MM.1S (cell line): ENCODE data around the gene CREB3L2.

Experiments used
- DNase-seq: peaks from one replicate; pipeline ENCODE4 v3.0.0-alpha.2; 2015
- H2AFZ ChIP-seq: fragments of 300-600 bp; sonication (generic); 2 replicates; pipeline ENCODE4 v1.6.0; 2016; ENCODE audit warnings: antibody characterized with exemption, low read length
- H3F3A ChIP-seq: fragments of 300-600 bp; sonication (generic); 2 replicates; pipeline ENCODE4 v1.6.1; 2016; ENCODE audit warnings: mild to moderate bottlenecking, antibody characterized with exemption, low read length, moderate library complexity, mixed read lengths; ENCODE audit not compliant: insufficient read depth
- H3K27ac ChIP-seq: fragments of 300-600 bp; sonication (generic); 2 replicates; pipeline ENCODE4 v1.5.1; 2016; ENCODE audit warnings: mild to moderate bottlenecking, low read length
- H3K27me3 ChIP-seq: fragments of 300-600 bp; sonication (generic); replicated peaks from 2 replicates; pipeline ENCODE4 v1.6.0; 2016; ENCODE audit warnings: low read length; ENCODE audit not compliant: insufficient read depth
- H3K36me3 ChIP-seq: fragments of 300-600 bp; sonication (generic); replicated peaks from 2 replicates; pipeline ENCODE4 v1.6.1; 2016; ENCODE audit warnings: mild to moderate bottlenecking, low read length, mixed read lengths; ENCODE audit not compliant: insufficient read depth
- H3K4me1 ChIP-seq: fragments of 300-600 bp; sonication (generic); 2 replicates; pipeline ENCODE4 v1.6.1; 2016; ENCODE audit warnings: low read length, mixed read lengths
- H3K4me2 ChIP-seq: fragments of 300-600 bp; sonication (generic); 2 replicates; pipeline ENCODE4 v1.6.0; 2016; ENCODE audit warnings: low read depth, low read length
- H3K4me3 ChIP-seq: fragments of 300-600 bp; sonication (generic); 2 replicates; pipeline ENCODE4 v1.5.1; 2016; ENCODE audit warnings: low read length, mixed read lengths
- H3K79me2 ChIP-seq: fragments of 300-600 bp; sonication (generic); 2 replicates; pipeline ENCODE4 v1.6.1; 2016; ENCODE audit warnings: mixed run types, low read length, mixed read lengths
- H3K9ac ChIP-seq: fragments of 300-600 bp; sonication (generic); 2 replicates; pipeline ENCODE4 v1.6.1; 2016; ENCODE audit warnings: low read length, mixed read lengths
- H3K9me2 ChIP-seq: fragments of 300-600 bp; sonication (generic); replicated peaks from 2 replicates; pipeline ENCODE4 v1.6.1; 2016; ENCODE audit warnings: mild to moderate bottlenecking, low read length, mixed read lengths; ENCODE audit not compliant: insufficient read depth
- H3K9me3 ChIP-seq: fragments of 300-600 bp; sonication (generic); replicated peaks from 2 replicates; pipeline ENCODE4 v1.6.1; 2016; ENCODE audit warnings: mild to moderate bottlenecking, low read length, mixed read lengths; ENCODE audit not compliant: insufficient read depth
- H4K20me1 ChIP-seq: fragments of 300-600 bp; sonication (generic); 2 replicates; pipeline ENCODE4 v1.6.1; 2016; ENCODE audit warnings: mild to moderate bottlenecking, low read length, moderate library complexity, mixed read lengths; ENCODE audit not compliant: insufficient read depth
- CTCF ChIP-seq: fragments of 300-600 bp; sonication (generic); IDR thresholded peaks from 2 replicates; pipeline ENCODE4 v1.5.1; 2016; ENCODE audit warnings: antibody characterized with exemption, low read length, mixed read lengths
- EZH2 ChIP-seq: fragments of 300-600 bp; sonication (generic); optimal IDR thresholded peaks from 2 replicates; pipeline ENCODE3; 2017; ENCODE audit warnings: low read depth, mild to moderate bottlenecking, antibody characterized with exemption, low read length, mixed read lengths
- EZH2phosphoT487 ChIP-seq: fragments of 300-600 bp; sonication (generic); IDR thresholded peaks from 2 replicates; pipeline ENCODE4 v1.6.1; 2018; ENCODE audit warnings: antibody characterized with exemption, low read length

Gene CREB3L2

DNA sequence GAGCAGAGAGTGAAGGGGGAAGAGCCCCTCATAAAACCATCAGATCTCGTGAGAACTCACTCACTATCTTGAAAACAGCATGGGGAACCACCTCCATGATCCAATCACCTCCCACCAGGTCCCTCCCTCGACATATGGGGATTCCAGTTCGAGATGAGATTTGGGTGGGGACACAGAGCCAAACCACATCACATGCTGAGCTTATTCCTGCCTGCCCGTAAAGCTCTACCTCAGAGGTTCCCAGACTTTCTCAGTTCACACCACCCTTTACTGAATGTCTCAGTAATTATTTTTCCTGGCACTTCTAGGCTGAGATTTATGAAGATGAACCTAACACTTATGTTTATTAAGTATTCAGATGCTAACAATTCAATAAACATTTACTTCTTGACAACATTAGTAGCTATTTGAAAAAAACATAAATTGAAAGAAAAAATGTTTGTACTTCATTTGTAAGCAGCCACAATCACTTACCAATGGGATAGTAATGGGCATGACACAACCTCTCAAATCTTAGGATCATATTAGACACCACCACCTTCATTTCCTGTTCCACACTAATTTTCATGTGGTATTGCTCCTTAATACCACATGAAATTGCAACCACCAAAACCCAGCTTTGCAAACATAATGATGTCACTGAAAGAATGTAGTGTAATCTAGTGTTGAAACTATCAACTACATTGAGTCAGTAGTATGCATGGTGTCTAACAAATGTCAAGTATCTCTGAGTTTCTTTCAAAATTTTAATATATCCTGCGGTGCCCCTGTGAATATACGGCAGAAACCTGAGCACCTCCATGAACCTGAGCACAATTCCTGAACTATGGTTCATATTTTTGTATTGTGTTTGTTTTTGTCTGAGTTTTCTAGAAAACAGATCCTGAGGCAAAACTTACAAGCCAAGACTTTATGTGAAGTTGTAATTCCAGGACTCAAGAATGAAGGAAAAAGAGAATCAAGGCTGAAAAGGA lies 150.6 kb downstream of the CREB3L2 start:
- Histone ChIP-seq H3F3A (no peaks in the 10 kb centered on the region), H3K79me2 (no peaks in the 10 kb centered on the region), H3K9ac (no peak overlapping the region), H3K4me2 (no peak overlapping the region), H2AFZ (no peak overlapping the region), H4K20me1 (no peaks in the 10 kb centered on the region), H3K9me2 (no peaks in the 10 kb centered on the region), H3K27ac (no peak overlapping the region), H3K9me3 (no peaks in the 10 kb centered on the region), H3K4me1 (no peaks in the 10 kb centered on the region), H3K4me3 (no peak overlapping the region), H3K27me3 (no peaks in the 10 kb centered on the region), H3K36me3 (no peaks in the 10 kb centered on the region)
- DNase-seq = no peak
- TF ChIP-seq CTCF (no peak), EZH2phosphoT487 (no peak), EZH2 (no peak)

DNA sequence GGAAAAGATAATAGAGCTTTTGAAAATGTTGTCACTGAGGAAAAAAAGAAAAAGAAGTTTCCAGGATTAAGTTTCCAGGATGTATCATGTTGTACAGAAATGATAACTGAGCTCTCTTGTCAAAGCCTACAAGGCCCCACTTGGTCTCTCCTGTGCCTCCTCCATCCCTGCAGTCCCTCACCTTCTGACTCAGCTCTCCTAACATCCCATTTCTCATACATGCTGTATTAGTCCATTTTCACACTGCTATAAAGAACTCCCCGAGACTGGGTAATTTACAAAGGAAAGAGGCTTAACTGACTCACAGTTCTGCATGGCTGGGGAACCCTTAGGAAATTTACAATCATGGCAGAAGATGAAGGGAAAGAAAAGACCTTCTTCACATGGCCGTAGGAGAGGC lies 151.3 kb downstream of the CREB3L2 start:
- no peaks in the 10 kb centered on the region for H3K36me3 ChIP-seq
- H3K79me2 ChIP-seq = no peaks in the 10 kb centered on the region
- no peak overlapping the region for H2AFZ ChIP-seq
- no peak overlapping the region for H3K27ac ChIP-seq
- H3K9me2 ChIP-seq = no peaks in the 10 kb centered on the region
- H4K20me1 ChIP-seq = no peaks in the 10 kb centered on the region
- H3K9me3 ChIP-seq = no peaks in the 10 kb centered on the region
- DNase-seq = no peak
- no peak overlapping the region for H3K4me2 ChIP-seq
- H3K9ac ChIP-seq = no peak overlapping the region
- no peaks in the 10 kb centered on the region for H3K4me1 ChIP-seq
- no peaks in the 10 kb centered on the region for H3K27me3 ChIP-seq
- no peaks in the 10 kb centered on the region for H3F3A ChIP-seq
- TF ChIP-seq EZH2 (no peak), EZH2phosphoT487 (no peak), CTCF (no peak)
- no peak overlapping the region for H3K4me3 ChIP-seq

- Histone ChIP-seq H3K27me3 (no peaks in the 10 kb centered on the region), H3K27ac (no peak overlapping the region), H3K79me2 (no peaks in the 10 kb centered on the region), H3K4me1 (no peaks in the 10 kb centered on the region), H3K9me2 (no peaks in the 10 kb centered on the region), H3K9me3 (no peaks in the 10 kb centered on the region), H3K4me3 (no peak overlapping the region), H3F3A (no peaks in the 10 kb centered on the region), H3K4me2 (no peak overlapping the region), H3K36me3 (no peaks in the 10 kb centered on the region), H3K9ac (no peak overlapping the region), H2AFZ (no peak overlapping the region), H4K20me1 (no peaks in the 10 kb centered on the region)
- DNase-seq = no peak
- TF ChIP-seq EZH2 (no peak), CTCF (no peak), EZH2phosphoT487 (no peak)
These were observed 153.8 kb downstream of the CREB3L2 start for GRCh38 chr7:137848095-137848494.
